H1 (cell line): ENCODE data around the gene AOAH. TPM values are rescaled to one million over a fixed set of nuclear protein-coding genes. Genes with fewer than 3 reads are reported as not detected.

Experiments used
- CTCF ChIA-PET: fragments of 300-600 bp; sonication (Branson Sonifier 250); formaldehyde crosslinking; loops from one replicate; lab custom pipeline; 2021; ENCODE audit not compliant: partially characterized antibody; lab: Charles Lee
- POLR2A ChIA-PET: fragments of 300-600 bp; sonication (Branson Sonifier 250); formaldehyde crosslinking; loops from one replicate; lab custom pipeline; 2021; ENCODE audit warnings: inconsistent platforms; ENCODE audit not compliant: partially characterized antibody; lab: Charles Lee
- DNase-seq, 2 experiments: peaks; one replicate each; pipeline versions ENCODE4 v3.0.0 to v3.0.0-alpha.2; 2010 to 2022; ENCODE audit warnings: low spot score in 2 of 2, low read depth in 1 of 2, mixed read lengths in 1 of 2
- FAIRE-seq: peaks from 2 replicates; lab custom pipeline; 2011; peaks lifted over from hg19 to GRCh38; lab: Jason Lieb, UNC
- H2AFZ ChIP-seq: 2 replicates; pipeline ENCODE4 v1.8.1; 2012; ENCODE audit warnings: low read length, inconsistent platforms
- H2AK5ac ChIP-seq: 2 replicates; pipeline ENCODE4 v1.6.1; 2013; ENCODE audit warnings: low read depth, low read length
- H2BK120ac ChIP-seq: replicated peaks from 2 replicates; pipeline ENCODE3; 2013; ENCODE audit warnings: low read depth, low read length, inconsistent platforms
- H2BK12ac ChIP-seq: 2 replicates; pipeline ENCODE4 v1.6.1; 2013; ENCODE audit warnings: low read depth, low read length
- H2BK15ac ChIP-seq: 2 replicates; pipeline ENCODE4 v1.6.1; 2013; ENCODE audit warnings: low read length
- H2BK20ac ChIP-seq: 2 replicates; pipeline ENCODE4 v1.6.1; 2013; ENCODE audit warnings: low read length
- H2BK5ac ChIP-seq: 2 replicates; pipeline ENCODE4 v1.6.1; 2013; ENCODE audit warnings: low read depth, low read length
- H3K14ac ChIP-seq: 2 replicates; pipeline ENCODE4 v1.6.1; 2013; ENCODE audit warnings: inconsistent platforms; ENCODE audit not compliant: insufficient read length
- H3K18ac ChIP-seq: 2 replicates; pipeline ENCODE4 v1.6.1; 2013; ENCODE audit warnings: low read length; ENCODE audit errors: extremely low read depth
- H3K23ac ChIP-seq: 2 replicates; pipeline ENCODE4 v1.6.1; 2013; ENCODE audit warnings: inconsistent platforms; ENCODE audit not compliant: insufficient read length
- H3K23me2 ChIP-seq: 2 replicates; pipeline ENCODE4 v1.6.1; 2013; ENCODE audit warnings: low read depth, low read length
- H3K27ac ChIP-seq: 2 replicates; pipeline ENCODE4 v1.6.1; 2011; ENCODE audit warnings: low read depth, low read length, inconsistent platforms
- H3K27me3 ChIP-seq, 4 experiments: replicated peaks in 1 of 4; 1 replicate in 1 of 4; 2 replicates in 3 of 4; pipeline versions ENCODE4 v1.6.1 to v1.8.1; 2011 to 2013; ENCODE audit warnings: low read length in 3 of 4, mild to moderate bottlenecking in 3 of 4, inconsistent platforms in 2 of 4, mixed read lengths in 2 of 4, moderate library complexity in 1 of 4; ENCODE audit not compliant: control insufficient read depth in 3 of 4, insufficient read depth in 3 of 4; ENCODE audit errors: extremely low read depth in 1 of 4
- H3K36me3 ChIP-seq, 4 experiments: 2 replicates each; pipeline versions ENCODE4 v1.6.1 to v1.8.1; 2011 to 2013; ENCODE audit warnings: mild to moderate bottlenecking in 4 of 4, low read length in 3 of 4, moderate library complexity in 2 of 4, control low read depth in 1 of 4, inconsistent platforms in 1 of 4; ENCODE audit not compliant: insufficient read depth in 4 of 4, control insufficient read depth in 2 of 4
- H3K4ac ChIP-seq: replicated peaks from 2 replicates; pipeline ENCODE3; 2013; ENCODE audit warnings: low read length, low read depth, mixed read lengths, inconsistent platforms; ENCODE audit not compliant: insufficient read length
- H3K4me1 ChIP-seq, 4 experiments: replicated peaks in 1 of 4; 1 replicate in 1 of 4; 2 replicates in 3 of 4; pipeline versions ENCODE4 v1.6.1 to v1.8.1; 2011 to 2013; ENCODE audit warnings: low read length in 3 of 4, inconsistent platforms in 2 of 4, mixed read lengths in 1 of 4; ENCODE audit not compliant: insufficient read depth in 4 of 4, control insufficient read depth in 3 of 4
- H3K4me2 ChIP-seq, 2 experiments: 2 replicates each; pipeline versions ENCODE4 v1.6.1 to v1.8.1; 2011 to 2013; ENCODE audit warnings: low read depth in 2 of 2, low read length in 2 of 2, control low read depth in 1 of 2, inconsistent platforms in 1 of 2, mild to moderate bottlenecking in 1 of 2; ENCODE audit not compliant: insufficient read depth in 1 of 2
- H3K4me3 ChIP-seq, 4 experiments: fragments of 200-600, 300-600 bp in 1 of 4; sonication (generic), shearing (Covaris generic), sonication (Bioruptor Twin) in 1 of 4; 2 replicates each; pipeline versions ENCODE4 v1.5.1 to v1.8.1; 2011 to 2016; ENCODE audit warnings: low read length in 4 of 4, low read depth in 3 of 4, control low read depth in 2 of 4, inconsistent platforms in 2 of 4, mild to moderate bottlenecking in 2 of 4, mixed read lengths in 1 of 4, moderate library complexity in 1 of 4; ENCODE audit not compliant: insufficient read depth in 2 of 4; ENCODE audit errors: extremely low read depth in 1 of 4
- H3K56ac ChIP-seq: replicated peaks from 2 replicates; pipeline ENCODE3; 2013; ENCODE audit warnings: low read depth, mild to moderate bottlenecking, mixed read lengths, low read length, inconsistent platforms; ENCODE audit not compliant: insufficient read length
- H3K79me1 ChIP-seq: 2 replicates; pipeline ENCODE4 v1.6.1; 2013; ENCODE audit warnings: low read depth, low read length, control low read depth
- H3K79me2 ChIP-seq, 2 experiments: 2 replicates each; pipeline versions ENCODE4 v1.6.1 to v1.8.1; 2012 to 2013; ENCODE audit warnings: low read length in 2 of 2, mild to moderate bottlenecking in 2 of 2, inconsistent platforms in 1 of 2; ENCODE audit not compliant: insufficient read depth in 2 of 2, control insufficient read depth in 1 of 2
- H3K9ac ChIP-seq, 4 experiments: replicated peaks in 1 of 4; 1 replicate in 1 of 4; 2 replicates in 3 of 4; pipeline versions ENCODE4 v1.6.1 to v1.8.1; 2011 to 2013; ENCODE audit warnings: low read depth in 3 of 4, low read length in 3 of 4, control low read depth in 2 of 4, mild to moderate bottlenecking in 2 of 4, moderate library complexity in 2 of 4, inconsistent platforms in 1 of 4; ENCODE audit errors: extremely low read depth in 1 of 4
- H3K9me3 ChIP-seq, 2 experiments: 2 replicates each; pipeline versions ENCODE4 v1.6.1 to v1.8.1; 2012 to 2013; ENCODE audit warnings: mild to moderate bottlenecking in 2 of 2, moderate library complexity in 2 of 2, control low read depth in 1 of 2, inconsistent platforms in 1 of 2, low read depth in 1 of 2, low read length in 1 of 2, mixed read lengths in 1 of 2; ENCODE audit not compliant: insufficient read depth in 2 of 2
- H4K20me1 ChIP-seq, 2 experiments: replicated peaks in 1 of 2; 2 replicates each; pipeline versions ENCODE3 to v1.8.1; 2011 to 2013; ENCODE audit warnings: inconsistent platforms in 2 of 2, low read length in 2 of 2, mild to moderate bottlenecking in 1 of 2; ENCODE audit not compliant: insufficient read depth in 2 of 2, control insufficient read depth in 1 of 2
- H4K5ac ChIP-seq: 2 replicates; pipeline ENCODE4 v1.6.1; 2013; ENCODE audit warnings: low read length, low read depth, mixed read lengths, inconsistent platforms; ENCODE audit not compliant: insufficient read length
- H4K8ac ChIP-seq: 2 replicates; pipeline ENCODE4 v1.8.0; 2013; ENCODE audit warnings: mild to moderate bottlenecking, moderate library complexity, low read length, inconsistent platforms; ENCODE audit not compliant: insufficient read depth; ENCODE audit errors: extremely low read depth
- H4K91ac ChIP-seq: replicated peaks from 2 replicates; pipeline ENCODE3; 2013; ENCODE audit warnings: low read length, mixed read lengths, inconsistent platforms; ENCODE audit not compliant: insufficient read length
- CBX8 ChIP-seq: fragments of 300-800, 300-1000 bp; sonication (generic); IDR thresholded peaks from 2 replicates; pipeline ENCODE4 v1.7.1; 2016; ENCODE audit warnings: low read depth, low read length, borderline replicate concordance
- FOSL1 ChIP-seq: IDR thresholded peaks from 2 replicates; pipeline ENCODE4 v1.6.1; 2011; ENCODE audit warnings: mild to moderate bottlenecking, low read depth, low read length, moderate library complexity; ENCODE audit not compliant: insufficient read depth
- JUN ChIP-seq: IDR thresholded peaks from 2 replicates; pipeline ENCODE4 v1.6.1; 2011; ENCODE audit warnings: low read depth, mild to moderate bottlenecking, improper control_type of control experiment, low read length
- NANOG ChIP-seq: IDR thresholded peaks from 2 replicates; pipeline ENCODE4 v1.6.1; 2011; ENCODE audit warnings: low read length, low read depth, mild to moderate bottlenecking, inconsistent platforms; ENCODE audit not compliant: insufficient read depth, poor library complexity, severe bottlenecking
- NRF1 ChIP-seq: IDR thresholded peaks from 2 replicates; pipeline ENCODE4 v1.6.1; 2011; ENCODE audit warnings: mild to moderate bottlenecking, low read depth, low read length, improper control_type of control experiment
- POLR2A ChIP-seq, 2 experiments: IDR thresholded peaks; 1 replicate in 1 of 2; 2 replicates in 1 of 2; pipeline ENCODE4 v1.6.1; 2011; ENCODE audit warnings: low read depth in 2 of 2, low read length in 2 of 2, mild to moderate bottlenecking in 2 of 2; ENCODE audit errors: control extremely low read depth in 1 of 2
- POU5F1 ChIP-seq: IDR thresholded peaks from 2 replicates; pipeline ENCODE4 v1.6.1; 2011; ENCODE audit warnings: low read depth, mild to moderate bottlenecking, low read length, moderate library complexity
- RFX5 ChIP-seq: IDR thresholded peaks from 2 replicates; pipeline ENCODE4 v1.6.1; 2011; ENCODE audit warnings: low read depth, low read length, improper control_type of control experiment, borderline replicate concordance
- SAP30 ChIP-seq: fragments of 300-600 bp; sonication (generic); IDR thresholded peaks from 2 replicates; pipeline ENCODE4 v1.7.1; 2012; ENCODE audit warnings: low read length, moderate library complexity, mild to moderate bottlenecking, inconsistent platforms; ENCODE audit not compliant: insufficient read depth, insufficient replicate concordance
- SP1 ChIP-seq: IDR thresholded peaks from 2 replicates; pipeline ENCODE4 v1.6.1; 2011; ENCODE audit warnings: low read depth, low read length
- SP4 ChIP-seq: IDR thresholded peaks from 2 replicates; pipeline ENCODE4 v1.6.1; 2012; ENCODE audit warnings: low read length, inconsistent platforms
- WGBS, 2 experiments: shearing (Covaris generic) in 1 of 2; methylation state at CpG; one replicate each; pipeline versions ENCODE4 v1.1.6 to v1.1.7; 2013 to 2015; ENCODE audit warnings: low lambda C conversion rate in 2 of 2, mixed read lengths in 2 of 2, inconsistent platforms in 1 of 2, low coverage in 1 of 2, missing lambda C conversion rate in 1 of 2; ENCODE audit not compliant: insufficient replicate concordance in 2 of 2, insufficient coverage in 1 of 2, insufficient read length in 1 of 2; ENCODE audit errors: extremely low coverage in 1 of 2, missing lambda C conversion rate in 1 of 2; 5-methylcytosine and 5-hydroxymethylcytosine counted together
- polyA plus RNA-seq, 7 experiments: library from polyadenylated mRNA; depleted of rRNA in 3 of 7; stranded (reverse) in 5 of 7; unstranded in 2 of 7; fragments of >200 nt in 5 of 7; fragments of 200-250 nt in 2 of 7; gene quantifications; 1 replicate in 5 of 7; 2 replicates in 1 of 7; 4 replicates in 1 of 7; pipeline versions ENCODE4 v1.2.1 to v1.2.3, GENCODE V29; 2011 to 2013; ENCODE audit warnings: missing spikeins in 2 of 7, mixed read lengths in 2 of 7
- total RNA-seq: library from RNA; stranded (reverse); fragmentation: NEBNext Ultra II Directional; extraction: Animal tissue kit (Norgen Biotek cat#: 25700); gene quantifications from 2 replicates; pipeline ENCODE4 v1.2.1, GENCODE V29; 2021
- TF ChIP-seq, protein P1 (sequence below): IDR thresholded peaks from 2 replicates; pipeline ENCODE4 v1.6.1; 2011; ENCODE audit warnings: low read length, improper control_type of control experiment

AOAH gene
- total and polyA plus RNA-seq, 2 of the 8 experiments (the other 6 are each of a cell fraction or from before 2014, with no cell fraction given) = 0.08 TPM; not detected in 1

DNA sequence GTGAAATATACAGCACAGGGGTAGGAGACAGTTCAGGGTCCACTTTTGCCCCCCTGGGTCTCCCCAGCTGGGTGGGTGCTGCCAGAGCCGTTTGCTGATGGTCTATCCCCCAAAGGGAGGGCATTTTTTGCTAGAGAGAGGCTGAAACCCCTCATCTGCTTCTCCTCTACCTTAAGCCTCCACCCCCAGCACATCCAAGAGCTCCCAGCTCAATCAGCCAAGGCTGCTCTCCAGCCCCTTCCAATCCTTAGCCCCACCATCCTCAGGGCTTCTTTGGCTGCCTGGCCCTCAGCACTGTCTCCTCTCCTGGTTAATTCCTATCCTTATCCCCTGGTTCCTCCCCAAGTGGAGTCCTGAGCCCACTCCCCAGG is 153.1 kb downstream of the AOAH start:
- Histone ChIP-seq H3K4me1 (peaks cover 0 to 13% (median 2%) of the 10 kb centered on the region in 4 experiments; a peak in 3 of 7 replicates), H3K9ac (no peak overlapping the region), H4K8ac (no peak overlapping the region; the same call in 1 of the 2 replicates), H3K23me2 (no peaks in the 10 kb centered on the region), H2BK15ac (no peak overlapping the region), H2BK12ac (peak overlapping the region; percentile 45; the same call in 1 of the 2 replicates), H2BK120ac (no peak overlapping the region), H3K36me3 (no peaks in the 10 kb centered on the region), H3K4me3 (no peak overlapping the region), H3K27me3 (no peaks in the 10 kb centered on the region), H3K23ac (no peak overlapping the region), H2BK5ac (no peak overlapping the region), H3K9me3 (peaks cover 2 to 7% of the 10 kb centered on the region in 2 experiments; a peak in 2 of 4 replicates), H2AFZ (no peak overlapping the region), H2AK5ac (peak overlapping the region; percentile 72; the same call in 1 of the 2 replicates), H4K91ac (no peak overlapping the region), H4K5ac (no peak overlapping the region), H3K4me2 (no peak overlapping the region), H3K14ac (no peak overlapping the region), H3K79me2 (no peaks in the 10 kb centered on the region), H2BK20ac (0 out of 2 replicates have a peak overlapping the region, but pooled peaks have one; percentile 25), H3K56ac (no peak overlapping the region), H3K4ac (peak overlapping the region; percentile 82), H4K20me1 (no peaks in the 10 kb centered on the region), H3K79me1 (no peaks in the 10 kb centered on the region), H3K27ac (no peak overlapping the region), H3K18ac (no peak overlapping the region)
- TF ChIP-seq NRF1 = no peak
- TF ChIP-seq RFX5 = no peak
- TF ChIP-seq SAP30 = no peak
- TF ChIP-seq SP1 = no peak
- TF ChIP-seq, protein P1, sequence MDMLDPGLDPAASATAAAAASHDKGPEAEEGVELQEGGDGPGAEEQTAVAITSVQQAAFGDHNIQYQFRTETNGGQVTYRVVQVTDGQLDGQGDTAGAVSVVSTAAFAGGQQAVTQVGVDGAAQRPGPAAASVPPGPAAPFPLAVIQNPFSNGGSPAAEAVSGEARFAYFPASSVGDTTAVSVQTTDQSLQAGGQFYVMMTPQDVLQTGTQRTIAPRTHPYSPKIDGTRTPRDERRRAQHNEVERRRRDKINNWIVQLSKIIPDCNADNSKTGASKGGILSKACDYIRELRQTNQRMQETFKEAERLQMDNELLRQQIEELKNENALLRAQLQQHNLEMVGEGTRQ = no peak
- TF ChIP-seq SP4 = no peak
- no peak for TF ChIP-seq FOSL1
- TF ChIP-seq POLR2A (IDR thresholded peaks at IDR 0.05; ENCODE audit: control extremely low read depth in 1 of 2, low read depth in 2 of 2, low read length in 2 of 2) = no peak
- no peak for TF ChIP-seq POU5F1
- TF ChIP-seq CBX8 = no peak
- TF ChIP-seq NANOG = no peak
- no peak for TF ChIP-seq JUN
- FAIRE-seq (no peak), DNase-seq (no peak)
- ChIA-PET CTCF (interaction anchor here (0.7 to 1.6 kb wide), 3 partner anchors 9 to 100 kb away, joined by 3 read pairs; no protein-coding TSS in a partner anchor), POLR2A (no interaction called here)
- WGBS, 2 experiments = 11% methylated on average over 1 of the region's 1 CpG; no CpG with 5 or more reads in 1 of the 2 experiments
